Measurements from ENCODE around the gene KRTAP9-1.

DNA sequence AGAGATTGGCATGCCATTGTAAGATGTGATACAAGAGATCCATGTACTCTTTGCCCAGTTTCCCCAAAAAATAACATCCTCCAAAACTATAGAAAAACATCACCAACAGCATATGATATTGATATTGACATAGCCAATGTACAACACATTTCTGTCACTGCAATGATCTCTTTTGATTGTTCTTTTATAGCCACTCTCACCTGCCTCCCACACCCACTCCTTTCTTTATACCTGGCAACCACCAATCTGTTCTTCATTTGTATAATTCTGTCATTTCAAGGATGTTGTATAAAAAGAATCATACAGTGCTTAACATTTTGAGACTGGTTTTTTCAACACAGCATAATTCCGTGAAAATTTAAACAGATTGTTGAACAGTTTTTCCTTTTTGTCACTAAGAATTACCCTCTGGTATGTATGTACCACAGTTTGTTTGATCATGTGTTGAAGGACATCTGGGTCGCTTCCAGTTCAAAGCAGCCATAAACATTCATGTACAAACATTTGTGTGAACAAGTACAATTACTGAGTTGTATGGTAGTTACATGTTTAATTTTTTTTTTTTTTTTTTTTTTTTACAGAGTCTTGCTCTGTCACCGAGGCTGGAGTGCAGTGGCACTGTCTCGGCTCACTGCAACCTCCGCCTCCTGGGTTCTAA is 9.9 kb downstream of the KRTAP9-1 start:
- TF ChIP-seq, protein P1, sequence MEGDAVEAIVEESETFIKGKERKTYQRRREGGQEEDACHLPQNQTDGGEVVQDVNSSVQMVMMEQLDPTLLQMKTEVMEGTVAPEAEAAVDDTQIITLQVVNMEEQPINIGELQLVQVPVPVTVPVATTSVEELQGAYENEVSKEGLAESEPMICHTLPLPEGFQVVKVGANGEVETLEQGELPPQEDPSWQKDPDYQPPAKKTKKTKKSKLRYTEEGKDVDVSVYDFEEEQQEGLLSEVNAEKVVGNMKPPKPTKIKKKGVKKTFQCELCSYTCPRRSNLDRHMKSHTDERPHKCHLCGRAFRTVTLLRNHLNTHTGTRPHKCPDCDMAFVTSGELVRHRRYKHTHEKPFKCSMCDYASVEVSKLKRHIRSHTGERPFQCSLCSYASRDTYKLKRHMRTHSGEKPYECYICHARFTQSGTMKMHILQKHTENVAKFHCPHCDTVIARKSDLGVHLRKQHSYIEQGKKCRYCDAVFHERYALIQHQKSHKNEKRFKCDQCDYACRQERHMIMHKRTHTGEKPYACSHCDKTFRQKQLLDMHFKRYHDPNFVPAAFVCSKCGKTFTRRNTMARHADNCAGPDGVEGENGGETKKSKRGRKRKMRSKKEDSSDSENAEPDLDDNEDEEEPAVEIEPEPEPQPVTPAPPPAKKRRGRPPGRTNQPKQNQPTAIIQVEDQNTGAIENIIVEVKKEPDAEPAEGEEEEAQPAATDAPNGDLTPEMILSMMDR (conservative IDR thresholded peaks at IDR 0.05; ENCODE audit: low read length), result no peak
- TF ChIP-seq EZH2phosphoT487 (IDR thresholded peaks at IDR 0.05; ENCODE audit: borderline replicate concordance, low read depth, low read length), result no peak
